GM19467 (cell line): ENCODE measurements around the gene DGKB.
A peak's percentile ranks its signal among the peaks of the same experiment; 100 is the strongest.

Experiments used
- ATAC-seq: cut with Tn5 transposase; IDR thresholded peaks from one replicate; pipeline ENCODE4 v1.9.1; 2021; ENCODE audit warnings: mild to moderate bottlenecking, moderate library complexity; ENCODE audit not compliant: unreplicated experiment

DGKB gene

DNA sequence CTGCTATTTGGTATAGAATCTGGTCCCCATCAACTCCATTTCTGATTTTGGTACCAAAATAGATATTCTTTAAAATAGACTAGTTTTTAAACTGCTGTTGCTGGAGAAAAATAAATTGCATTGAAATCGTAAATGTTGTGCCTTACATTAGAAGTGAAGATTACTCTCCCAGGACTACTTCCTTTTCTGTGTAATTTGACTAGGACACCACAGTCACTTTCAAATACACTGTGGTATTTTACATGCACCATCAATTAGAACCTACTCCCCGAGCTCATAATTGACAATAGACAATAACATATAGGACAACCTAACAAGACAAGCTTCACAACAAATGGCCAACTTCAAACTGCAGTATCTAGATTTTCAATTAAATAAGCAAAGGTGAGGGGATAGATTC, 211.5 kb downstream of the DGKB start:
- peak; percentile 49 for ATAC-seq

DNA sequence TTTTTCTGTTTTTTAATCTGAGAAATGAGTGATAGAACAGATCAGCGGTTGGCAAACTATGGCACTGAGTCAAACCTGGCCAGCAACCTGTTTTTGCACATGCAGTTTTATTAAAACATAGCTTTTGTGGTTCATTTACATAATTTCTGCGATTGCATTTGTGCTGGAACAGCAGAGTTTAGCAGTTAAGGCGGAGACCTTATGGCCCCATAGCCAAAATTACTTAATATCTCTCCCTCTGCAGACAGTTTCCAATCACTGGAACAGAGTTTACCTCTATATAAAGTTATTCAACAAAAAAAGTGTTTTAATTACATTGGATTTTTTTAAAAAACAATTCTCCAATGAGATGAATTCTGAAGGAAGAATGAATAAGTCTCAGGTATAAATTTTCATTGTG, 212.1 kb downstream of the DGKB start:
- ATAC-seq = no peak

DNA sequence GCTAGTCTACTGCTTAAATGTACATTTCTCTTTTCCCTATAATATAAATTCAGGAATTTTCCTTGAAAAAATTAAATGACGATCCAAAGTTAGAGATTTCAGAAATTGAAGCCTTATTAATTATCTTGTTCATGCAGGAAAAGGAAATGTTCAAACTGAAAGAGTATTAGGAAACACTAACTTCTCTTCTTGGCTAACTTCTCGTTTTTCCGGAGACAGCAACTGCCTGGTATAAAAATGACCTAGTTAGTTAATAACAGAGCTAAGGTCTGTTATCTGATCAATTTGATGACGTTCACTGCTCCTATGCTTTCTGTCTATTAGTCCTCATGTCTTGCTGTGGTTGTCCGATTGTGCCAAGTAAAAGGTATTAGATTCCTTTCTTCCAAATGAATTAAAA, 212.5 kb downstream of the DGKB start:
- ATAC-seq = no peak

DNA sequence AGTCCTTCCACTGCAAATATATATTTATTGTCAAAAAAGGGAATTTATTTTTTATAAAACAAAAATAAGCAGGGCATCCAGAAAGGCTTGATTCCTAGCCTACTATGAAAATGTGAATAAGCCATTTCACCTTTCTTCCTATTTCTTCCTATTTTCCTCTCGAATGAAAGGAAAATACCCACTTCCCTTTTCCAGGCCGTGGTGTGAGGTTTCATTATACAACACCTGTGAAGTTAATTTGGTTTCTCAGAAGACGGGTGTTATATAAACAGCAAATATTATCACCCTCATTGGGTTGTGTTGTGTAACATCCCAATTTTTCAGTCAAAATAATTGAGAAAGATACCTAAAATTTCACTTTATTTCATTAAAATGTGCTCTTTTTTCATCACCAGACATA, 214.3 kb downstream of the DGKB start:
- peak; percentile 38 for ATAC-seq

DNA sequence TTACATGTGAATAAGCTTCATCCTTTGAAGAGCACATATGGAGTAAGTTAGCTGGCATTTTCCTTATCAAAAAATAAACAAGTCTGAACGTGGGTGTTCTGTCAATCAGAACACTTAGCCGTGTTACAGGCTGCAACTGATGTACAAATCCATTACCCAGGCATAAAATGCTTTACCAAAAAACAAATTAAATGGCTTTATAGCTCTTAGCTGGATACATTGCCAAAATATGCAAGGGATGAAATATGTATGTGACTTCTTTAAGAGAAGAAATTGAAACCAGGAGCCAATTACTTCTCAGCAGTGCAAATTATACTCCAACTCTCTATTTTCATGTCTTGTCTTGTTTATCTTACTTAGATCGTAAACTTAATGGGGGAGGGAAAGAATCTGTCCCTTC, 214.8 kb downstream of the DGKB start:
- no peak for ATAC-seq

DNA sequence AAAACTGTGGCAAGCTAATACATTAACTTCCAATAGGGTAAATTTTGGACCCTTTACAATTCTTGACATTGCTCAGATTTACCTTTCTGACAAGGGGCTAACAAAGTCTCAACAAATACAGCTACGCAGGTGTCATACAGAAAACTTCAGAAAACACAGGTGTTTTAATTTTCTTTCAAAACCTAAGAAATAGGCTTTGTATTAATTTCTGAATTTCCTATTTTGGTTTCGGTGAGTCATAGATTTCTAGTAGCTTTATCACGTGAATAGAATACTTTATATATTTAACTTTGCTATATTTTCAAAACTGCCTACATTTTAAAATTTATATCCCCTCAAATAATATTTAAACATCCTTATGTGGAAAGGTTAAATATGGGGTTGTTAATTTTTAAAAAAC, 215.3 kb downstream of the DGKB start:
- no peak for ATAC-seq

DNA sequence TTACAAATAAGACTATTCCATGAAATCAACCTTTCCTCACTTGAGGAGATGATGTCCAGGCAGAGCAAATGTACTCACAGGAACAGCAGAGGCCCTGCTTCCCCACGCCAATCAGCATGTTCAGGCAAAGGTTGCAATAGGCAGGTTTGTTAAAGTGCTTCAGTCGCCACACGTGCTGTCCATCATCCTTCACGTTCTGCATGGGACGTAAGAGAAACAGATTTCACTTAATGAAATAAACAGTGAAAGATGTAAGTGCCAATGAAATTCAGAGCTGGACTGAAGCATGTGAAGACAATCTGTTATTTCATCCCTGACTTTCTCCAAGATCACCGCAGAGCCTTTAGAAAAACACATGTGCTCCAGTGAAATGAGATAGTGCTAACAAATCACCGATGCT, 217.4 kb downstream of the DGKB start:
- no peak for ATAC-seq

DNA sequence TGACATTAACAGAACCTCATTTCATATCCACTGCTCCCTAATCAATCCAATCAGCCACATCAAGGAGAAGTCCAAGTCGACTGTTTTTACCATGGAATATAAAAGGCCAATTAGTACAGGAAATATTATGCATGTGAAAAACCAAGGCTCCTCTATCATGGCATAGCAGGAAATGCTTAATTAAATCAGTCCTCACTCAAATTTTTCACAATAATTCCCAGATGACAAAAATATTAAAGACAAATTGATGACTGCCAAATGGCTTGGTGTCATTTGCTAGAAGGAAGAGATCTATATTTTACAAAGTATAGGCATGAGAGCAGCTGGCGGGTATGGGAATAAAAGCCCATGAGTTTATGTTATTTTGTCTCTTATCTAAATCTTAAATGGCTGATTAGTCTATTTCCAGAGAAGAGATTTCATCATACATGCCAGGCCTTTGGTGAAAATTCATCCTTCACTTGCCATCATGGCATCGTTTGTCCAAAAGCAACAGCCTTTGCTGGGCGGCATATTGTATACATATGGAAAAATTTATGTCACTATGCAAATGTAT, 219.6 kb downstream of the DGKB start:
- ATAC-seq = no peak

DNA sequence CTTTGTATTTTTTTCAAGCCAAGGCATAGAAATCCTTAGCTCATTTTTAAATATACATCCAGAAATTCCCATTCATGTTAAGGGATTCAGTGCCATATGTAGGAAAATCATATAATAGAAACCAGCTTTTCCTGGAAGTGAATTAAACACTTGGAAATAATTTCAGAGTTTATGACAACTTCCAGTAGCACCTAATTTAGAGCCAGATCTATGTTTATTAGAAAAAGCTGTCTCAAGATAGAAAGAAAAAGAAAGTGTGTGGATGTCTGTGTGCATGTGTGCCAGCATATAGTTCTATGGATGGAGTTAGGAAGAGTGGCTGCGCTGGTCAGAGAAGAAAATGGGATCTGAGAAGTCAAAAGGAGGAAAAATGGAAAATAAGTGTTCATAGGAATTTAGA, 225.7 kb downstream of the DGKB start:
- ATAC-seq = no peak

DNA sequence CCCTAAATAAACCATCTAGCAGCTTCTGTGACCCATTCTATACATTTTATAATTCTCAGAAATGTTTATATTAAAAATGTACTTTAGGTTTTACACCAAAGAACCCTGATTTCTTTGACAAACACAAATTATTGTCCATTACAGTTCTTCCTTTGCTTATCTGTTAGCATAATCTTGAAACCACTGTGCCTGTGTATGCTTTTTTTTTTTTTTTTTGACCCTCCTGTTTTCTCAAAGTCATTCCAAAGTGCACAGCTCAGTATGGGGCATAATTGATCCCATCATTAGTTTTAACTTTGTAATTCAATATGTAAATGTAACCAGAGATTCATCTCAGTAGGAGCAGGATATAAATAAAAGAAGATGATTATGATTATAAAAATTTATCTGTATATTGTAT, 229.3 kb downstream of the DGKB start:
- ATAC-seq = no peak

DNA sequence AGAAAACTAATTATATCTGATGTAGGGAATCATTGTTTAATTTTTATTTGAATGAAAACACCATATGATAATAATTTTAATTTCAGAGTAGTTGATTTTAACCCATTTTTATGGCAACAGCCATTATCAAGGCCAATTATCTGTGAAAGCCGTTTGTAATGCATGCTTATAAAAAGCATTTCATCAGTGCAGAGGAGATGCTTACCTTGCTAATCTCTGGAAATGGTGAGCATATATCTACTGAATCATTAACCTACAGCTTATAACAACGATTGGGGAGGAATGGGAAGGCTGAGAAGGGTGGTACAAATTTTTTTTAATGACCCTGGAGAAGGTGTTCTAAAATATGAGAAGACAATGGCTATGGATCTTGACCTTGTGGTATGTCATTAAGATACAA, 235.6 kb downstream of the DGKB start:
- ATAC-seq = no peak

DNA sequence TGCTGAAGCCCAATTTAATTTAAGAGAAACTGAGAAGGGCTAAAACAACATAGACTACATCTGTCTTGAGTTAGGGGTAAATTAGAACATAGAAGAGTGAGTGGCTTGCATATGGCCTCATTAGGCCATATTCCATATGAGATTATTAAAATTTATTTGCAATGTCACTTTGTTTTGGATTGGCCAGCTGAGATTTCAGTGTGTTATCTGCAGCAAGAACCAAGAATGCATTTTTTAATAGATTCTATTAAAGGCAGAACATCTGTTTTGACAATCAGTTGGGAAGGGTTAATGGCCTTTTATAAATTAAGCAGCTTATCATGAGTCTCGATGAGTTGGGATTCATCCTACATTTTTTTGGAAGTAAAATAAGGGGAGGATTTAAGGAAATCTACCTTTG, 236.2 kb downstream of the DGKB start:
- ATAC-seq = no peak

DNA sequence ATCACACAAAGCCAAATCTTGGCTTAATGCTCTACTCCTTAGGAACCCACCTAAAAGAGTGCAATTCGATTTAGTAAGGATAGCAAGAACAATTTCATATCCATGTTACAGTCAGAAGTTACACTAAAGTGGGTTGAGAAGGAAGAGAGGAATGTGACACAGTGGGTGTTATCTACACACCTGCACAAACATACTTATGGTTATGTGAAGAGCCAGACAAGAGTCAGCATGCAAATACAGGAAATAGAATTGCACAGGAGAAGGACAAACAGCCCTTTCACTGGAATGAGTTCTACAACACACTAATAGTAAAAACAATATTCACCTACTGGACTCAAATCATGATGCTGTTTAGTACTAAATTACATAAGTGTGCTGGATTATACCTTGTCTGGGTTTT, 262.8 kb downstream of the DGKB start:
- no peak for ATAC-seq

DNA sequence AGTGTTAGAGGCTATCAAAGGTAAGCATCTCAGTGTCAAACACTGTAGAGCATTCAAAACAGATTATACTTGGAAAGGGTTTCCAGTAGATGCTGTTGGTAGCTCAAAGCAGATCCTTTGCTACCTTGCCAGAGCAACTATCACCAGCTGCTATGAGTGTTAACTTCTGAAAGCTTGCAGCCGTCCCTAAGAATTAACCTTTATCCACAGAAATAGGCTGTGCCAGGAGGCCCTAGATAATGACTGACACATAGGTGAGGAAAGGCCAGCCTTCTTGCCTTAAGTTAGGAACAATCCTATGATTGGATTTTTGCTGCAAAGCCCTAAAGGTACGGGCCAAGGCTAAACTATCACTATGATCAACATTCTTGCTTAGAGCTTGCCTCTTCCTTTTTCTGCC, 263.2 kb downstream of the DGKB start:
- no peak for ATAC-seq

DNA sequence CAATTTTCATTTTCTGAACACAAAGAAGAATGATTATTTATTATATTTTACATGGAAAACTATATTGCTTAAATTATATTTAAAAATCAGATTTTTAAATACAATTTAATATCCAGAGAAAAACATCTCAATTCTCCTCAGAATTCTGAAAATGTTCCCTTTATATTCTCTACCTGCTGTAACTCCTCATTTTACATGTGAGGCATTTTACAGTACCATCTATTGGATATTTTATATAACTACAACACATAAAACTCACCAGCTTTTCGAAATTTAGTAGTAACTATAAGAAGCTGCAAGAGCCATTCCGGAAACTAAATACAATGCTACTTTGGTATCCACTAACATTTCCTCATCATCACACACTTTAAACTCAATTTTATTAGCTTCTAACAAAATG, 264.6 kb downstream of the DGKB start:
- no peak for ATAC-seq

DNA sequence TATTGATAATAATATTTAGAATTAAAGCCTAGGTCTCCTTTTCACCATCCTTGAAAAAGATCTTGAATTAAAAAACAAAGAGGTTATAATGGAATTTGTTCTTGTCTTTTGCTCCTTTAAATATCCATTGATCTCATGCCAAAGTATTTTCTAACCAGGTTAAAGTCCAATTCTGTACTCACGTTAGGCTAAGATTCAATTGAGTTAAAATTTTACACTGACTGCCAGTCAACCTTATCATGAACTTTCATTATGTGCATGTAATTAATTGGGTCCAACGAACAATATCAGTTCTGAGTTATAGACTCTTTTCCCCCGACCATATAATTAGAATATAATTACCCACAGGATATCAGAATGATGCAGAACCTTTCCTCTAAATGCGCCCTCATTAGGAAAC, 266.6 kb downstream of the DGKB start:
- no peak for ATAC-seq

DNA sequence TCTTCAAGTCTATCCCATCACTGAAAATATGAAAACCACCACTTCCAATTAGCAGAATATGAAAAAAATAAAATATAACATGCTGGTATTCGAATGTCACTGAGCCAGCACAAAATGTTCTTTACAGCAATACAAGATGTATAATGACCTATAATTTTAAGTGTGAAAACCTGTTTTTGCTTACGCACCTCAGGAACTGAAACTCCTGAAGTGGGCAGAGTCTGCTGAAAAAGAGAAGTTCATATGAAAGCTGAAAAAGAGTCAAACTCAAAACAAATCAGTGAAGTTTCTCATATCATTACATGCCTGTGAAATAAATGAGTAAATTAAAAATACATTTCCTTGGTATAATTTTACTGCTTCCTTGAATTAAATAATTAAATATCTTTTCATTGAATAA, 272.5 kb downstream of the DGKB start:
- ATAC-seq = peak; percentile 60

DNA sequence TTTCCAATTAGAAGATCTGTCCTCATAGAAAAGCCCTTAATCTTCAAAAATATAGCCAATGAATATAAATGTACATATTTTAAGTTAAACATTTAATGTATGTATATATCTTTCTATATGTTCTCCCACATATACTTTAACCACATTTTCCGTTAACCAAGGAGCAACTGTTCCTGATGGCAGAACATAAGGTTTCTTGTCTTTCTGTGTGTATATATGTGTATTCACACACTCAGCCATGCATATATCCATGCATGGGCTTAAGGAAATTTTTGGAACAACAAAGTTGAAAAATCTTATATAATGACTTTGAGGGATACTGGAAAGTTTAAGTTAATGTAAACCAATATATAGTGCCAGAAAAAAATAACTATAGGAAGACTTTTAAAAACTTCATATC, 274.0 kb downstream of the DGKB start:
- no peak for ATAC-seq

DNA sequence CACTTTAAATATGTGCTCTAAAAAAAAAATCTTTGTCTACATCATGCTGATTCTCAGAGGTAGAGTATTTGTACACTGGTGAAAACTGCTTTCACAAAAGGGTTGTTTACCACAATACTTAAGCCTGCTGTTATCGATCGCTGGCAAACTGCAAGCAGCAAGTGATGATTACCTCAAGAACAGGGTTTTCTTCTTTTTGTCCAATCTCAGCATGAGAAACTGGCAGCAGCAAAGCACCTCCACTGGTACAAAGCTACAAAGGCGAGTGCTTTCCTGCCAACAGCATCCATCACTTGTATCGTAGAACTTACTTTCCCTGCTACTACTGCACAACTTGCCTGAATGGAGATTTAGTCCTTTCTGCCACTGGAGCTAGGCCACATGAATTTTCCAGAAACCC, 276.5 kb downstream of the DGKB start:
- ATAC-seq = no peak

DNA sequence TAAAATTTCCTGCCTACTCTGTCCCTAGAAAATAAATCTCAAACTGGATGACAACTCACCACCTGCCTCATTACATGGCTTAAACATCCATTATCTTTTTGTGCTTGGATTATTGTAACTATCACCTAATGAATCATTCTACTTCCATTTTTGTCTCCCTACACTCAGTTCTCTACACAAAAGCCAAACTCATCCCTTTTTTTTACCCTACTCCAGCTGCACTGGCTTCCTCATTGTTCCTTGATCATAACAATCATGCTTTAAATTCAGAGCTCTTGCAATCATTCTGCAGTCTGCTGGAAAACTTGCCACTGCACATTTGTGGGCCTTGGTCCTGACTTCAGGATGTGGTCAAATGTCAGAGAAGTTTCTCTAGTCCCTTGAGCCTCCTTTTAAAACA, 280.0 kb downstream of the DGKB start:
- no peak for ATAC-seq

DNA sequence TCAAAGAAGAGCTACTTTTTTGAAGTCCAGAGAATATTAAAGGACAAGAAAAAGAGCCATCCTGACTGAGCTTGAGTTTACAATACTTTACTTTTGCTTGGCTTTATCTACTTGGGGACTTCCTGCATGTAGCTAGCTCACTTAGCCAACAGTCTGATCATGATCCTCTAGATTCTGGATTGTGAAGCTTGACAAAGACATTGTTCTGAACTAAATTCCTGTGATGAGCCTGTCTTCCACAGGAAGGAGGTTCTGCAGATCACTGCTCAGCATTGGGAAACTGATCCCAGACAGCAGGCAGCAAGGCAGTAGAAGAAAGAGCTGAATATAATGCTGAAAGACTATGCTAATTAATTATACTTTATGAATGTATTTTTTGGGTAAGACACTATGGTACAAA, 296.4 kb downstream of the DGKB start:
- no peak for ATAC-seq

DNA sequence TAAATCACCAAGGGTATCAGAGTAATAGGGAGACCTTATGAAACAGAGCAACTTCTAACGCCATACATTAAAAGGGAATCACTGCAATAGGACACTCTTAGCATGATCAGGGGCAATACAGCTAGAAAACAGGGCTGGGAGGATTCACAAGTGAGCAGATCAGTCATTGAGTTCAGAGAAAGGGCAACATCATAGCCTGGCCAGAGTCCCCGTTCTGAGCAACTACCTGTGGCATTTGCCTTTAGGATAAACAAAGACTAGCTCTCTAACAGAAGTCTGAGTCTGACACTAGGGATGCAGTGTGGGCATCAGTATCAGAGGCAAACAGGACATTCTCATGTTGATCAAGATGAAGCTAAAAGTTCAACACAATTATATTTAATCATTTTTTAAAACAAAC, 297.9 kb downstream of the DGKB start:
- no peak for ATAC-seq

DNA sequence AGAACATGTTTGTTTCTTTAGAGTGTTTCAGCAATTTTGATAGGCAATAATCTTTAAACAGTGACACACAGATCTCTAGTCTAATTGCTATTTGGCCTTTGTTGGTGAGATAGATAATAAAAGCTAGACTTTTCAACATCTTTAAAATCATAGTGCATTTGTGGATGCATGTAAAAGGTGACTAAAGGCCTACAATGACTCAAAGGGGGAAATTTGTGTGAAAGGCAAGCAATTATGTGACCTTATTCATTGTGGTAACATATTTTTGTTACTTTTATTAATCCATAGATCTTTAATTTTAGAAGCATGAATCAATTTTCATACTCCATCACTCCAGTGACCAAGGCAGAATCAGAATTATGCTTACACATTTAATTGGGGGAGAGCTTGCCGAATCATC, 299.7 kb downstream of the DGKB start:
- ATAC-seq = no peak
